ENCODE data around the gene RALB.

RALB gene

GRCh38 chr2:120314690-120315366 is 62.2 kb downstream of the RALB start:
- Histone ChIP-seq H3K9me2 (replicated peaks; ENCODE audit: insufficient read depth, low read length) (no peaks in the 10 kb centered on the region), H3F3A (ENCODE audit: insufficient read depth, low read length) (peaks cover 12% of the 10 kb centered on the region), H3K4me2 (ENCODE audit: low read depth, low read length) (no peak overlapping the region), H3K9ac (ENCODE audit: low read length) (no peak overlapping the region), H3K4me3 (ENCODE audit: low read length) (no peak overlapping the region), H3K27me3 (replicated peaks; ENCODE audit: insufficient read depth, low read length) (no peaks in the 10 kb centered on the region; the same call in 1 of the 2 replicates), H3K36me3 (replicated peaks; ENCODE audit: insufficient read depth, low read length) (no peaks in the 10 kb centered on the region), H3K9me3 (replicated peaks; ENCODE audit: insufficient read depth, low read length) (no peaks in the 10 kb centered on the region), H3K4me1 (ENCODE audit: low read length) (peaks cover 13% of the 10 kb centered on the region), H3K27ac (ENCODE audit: low read length) (no peak overlapping the region), H2AFZ (ENCODE audit: low read length) (no peak overlapping the region), H3K79me2 (ENCODE audit: low read length) (no peaks in the 10 kb centered on the region), H4K20me1 (ENCODE audit: insufficient read depth, low read length) (no peaks in the 10 kb centered on the region)
- TF ChIP-seq EZH2phosphoT487 (IDR thresholded peaks at IDR 0.05; ENCODE audit: low read length) = no peak
- no peak for DNase-seq

- H3K9me3 ChIP-seq (replicated peaks; ENCODE audit: insufficient read depth, low read length) = no peaks in the 10 kb centered on the region
Measured at GRCh38 chr2:120315367-120316033, 62.8 kb downstream of the RALB start.

GRCh38 chr2:120316071-120316470 is 63.4 kb downstream of the RALB start:
- Histone ChIP-seq H2AFZ (ENCODE audit: low read length) (no peak overlapping the region), H3K9me3 (replicated peaks; ENCODE audit: insufficient read depth, low read length) (no peaks in the 10 kb centered on the region), H3F3A (ENCODE audit: insufficient read depth, low read length) (no peaks in the 10 kb centered on the region), H3K4me1 (ENCODE audit: low read length) (peaks cover 3% of the 10 kb centered on the region), H3K27me3 (replicated peaks; ENCODE audit: insufficient read depth, low read length) (no peaks in the 10 kb centered on the region; the same call in 1 of the 2 replicates), H3K9me2 (replicated peaks; ENCODE audit: insufficient read depth, low read length) (no peaks in the 10 kb centered on the region), H4K20me1 (ENCODE audit: insufficient read depth, low read length) (no peaks in the 10 kb centered on the region), H3K79me2 (ENCODE audit: low read length) (no peaks in the 10 kb centered on the region), H3K27ac (ENCODE audit: low read length) (no peak overlapping the region), H3K36me3 (replicated peaks; ENCODE audit: insufficient read depth, low read length) (no peaks in the 10 kb centered on the region), H3K4me2 (ENCODE audit: low read depth, low read length) (no peak overlapping the region), H3K4me3 (ENCODE audit: low read length) (no peak overlapping the region), H3K9ac (ENCODE audit: low read length) (no peak overlapping the region)
- no peak for DNase-seq
- TF ChIP-seq EZH2phosphoT487 (IDR thresholded peaks at IDR 0.05; ENCODE audit: low read length) (no peak), EZH2 (optimal IDR thresholded peaks at IDR 0.05; ENCODE audit: low read depth, low read length) (no peak), CTCF (IDR thresholded peaks at IDR 0.05; ENCODE audit: low read length) (no peak)

More at GRCh38 chr2:120315367-120316033, 62.8 kb downstream of the RALB start:
- Histone ChIP-seq H3F3A (ENCODE audit: insufficient read depth, low read length) (peaks cover 5% of the 10 kb centered on the region), H3K9me2 (replicated peaks; ENCODE audit: insufficient read depth, low read length) (no peaks in the 10 kb centered on the region), H2AFZ (ENCODE audit: low read length) (no peak overlapping the region), H3K4me1 (ENCODE audit: low read length) (peaks cover 9% of the 10 kb centered on the region), H3K79me2 (ENCODE audit: low read length) (no peaks in the 10 kb centered on the region), H3K4me3 (ENCODE audit: low read length) (no peak overlapping the region), H3K36me3 (replicated peaks; ENCODE audit: insufficient read depth, low read length) (no peaks in the 10 kb centered on the region), H3K27me3 (replicated peaks; ENCODE audit: insufficient read depth, low read length) (no peaks in the 10 kb centered on the region; the same call in 1 of the 2 replicates), H3K4me2 (ENCODE audit: low read depth, low read length) (no peak overlapping the region), H4K20me1 (ENCODE audit: insufficient read depth, low read length) (no peaks in the 10 kb centered on the region), H3K27ac (ENCODE audit: low read length) (no peak overlapping the region), H3K9ac (ENCODE audit: low read length) (no peak overlapping the region)
- TF ChIP-seq EZH2 (optimal IDR thresholded peaks at IDR 0.05; ENCODE audit: low read depth, low read length) = no peak
- TF ChIP-seq CTCF (IDR thresholded peaks at IDR 0.05; ENCODE audit: low read length) = no peak
- TF ChIP-seq EZH2phosphoT487 (IDR thresholded peaks at IDR 0.05; ENCODE audit: low read length) = no peak
- DNase-seq = no peak
